ENCODE results near the gene TGFBRAP1.

- TF ChIP-seq, protein P1, sequence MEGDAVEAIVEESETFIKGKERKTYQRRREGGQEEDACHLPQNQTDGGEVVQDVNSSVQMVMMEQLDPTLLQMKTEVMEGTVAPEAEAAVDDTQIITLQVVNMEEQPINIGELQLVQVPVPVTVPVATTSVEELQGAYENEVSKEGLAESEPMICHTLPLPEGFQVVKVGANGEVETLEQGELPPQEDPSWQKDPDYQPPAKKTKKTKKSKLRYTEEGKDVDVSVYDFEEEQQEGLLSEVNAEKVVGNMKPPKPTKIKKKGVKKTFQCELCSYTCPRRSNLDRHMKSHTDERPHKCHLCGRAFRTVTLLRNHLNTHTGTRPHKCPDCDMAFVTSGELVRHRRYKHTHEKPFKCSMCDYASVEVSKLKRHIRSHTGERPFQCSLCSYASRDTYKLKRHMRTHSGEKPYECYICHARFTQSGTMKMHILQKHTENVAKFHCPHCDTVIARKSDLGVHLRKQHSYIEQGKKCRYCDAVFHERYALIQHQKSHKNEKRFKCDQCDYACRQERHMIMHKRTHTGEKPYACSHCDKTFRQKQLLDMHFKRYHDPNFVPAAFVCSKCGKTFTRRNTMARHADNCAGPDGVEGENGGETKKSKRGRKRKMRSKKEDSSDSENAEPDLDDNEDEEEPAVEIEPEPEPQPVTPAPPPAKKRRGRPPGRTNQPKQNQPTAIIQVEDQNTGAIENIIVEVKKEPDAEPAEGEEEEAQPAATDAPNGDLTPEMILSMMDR (IDR thresholded peaks at IDR 0.05): no peak
- TF ChIP-seq EP300 (IDR thresholded peaks at IDR 0.05) (no peak), POLR2A (IDR thresholded peaks at IDR 0.05) (no peak)
Observed at GRCh38 chr2:105279126-105279525, 50.4 kb downstream of the TGFBRAP1 start.

Data from tibial nerve (tissue), 4 donors.